ENCODE measurements around the gene LECT2. TPM values are rescaled to one million over a fixed set of nuclear protein-coding genes. Genes with fewer than 3 reads are reported as not detected.

Gene LECT2
- total RNA-seq, 1 experiment from 2014 or later: not detected

- H3K27me3 ChIP-seq (ENCODE audit: control insufficient read depth, insufficient read depth, low read length): no peaks in the 10 kb centered on the region
- no peak overlapping the region for H3K4me3 ChIP-seq (ENCODE audit: low read depth in 2 of 2, low read length in 2 of 2)
- CTCF ChIA-PET: interaction anchor here (0.5 kb wide), 1 partner anchor 147 kb away, joined by 3 read pairs; no protein-coding TSS in a partner anchor
- intact Hi-C loops (cut with micrococcal nuclease; ENCODE audit: unreplicated experiment) (no loop called here), in situ Hi-C loops (cut with HindIII; ENCODE audit: low pct_unique_long_range_greater_than_20kb, low sequenced_read_pairs) (no loop called here)
- ATAC-seq (no peak), DNase-seq (ENCODE audit: low read depth, low spot score) (no peak)
- BruUV-seq (replicated peaks): no TSS peak
- no peak for TF ChIP-seq REST (IDR thresholded peaks at IDR 0.05; ENCODE audit: insufficient read depth in 1 of 2, low read depth in 2 of 2, low read length in 1 of 2)
- TF ChIP-seq SIN3A (IDR thresholded peaks at IDR 0.05; ENCODE audit: borderline replicate concordance, insufficient read depth, low read depth, low read length): no peak
- H3K9me3 ChIP-seq (ENCODE audit: control insufficient read depth, insufficient read depth, low read depth, low read length): no peaks in the 10 kb centered on the region
- POLR2A ChIA-PET: interaction anchor here (0.5 kb wide), 1 partner anchor 1003 kb away, joined by 3 read pairs; no protein-coding TSS in a partner anchor
- no peaks in the 10 kb centered on the region for H3K36me3 ChIP-seq (ENCODE audit: control insufficient read depth, insufficient read depth, low read length)
- H3K27ac ChIP-seq (ENCODE audit: low read length): no peak overlapping the region
- no peaks in the 10 kb centered on the region for H3K4me1 ChIP-seq (ENCODE audit: control insufficient read depth, insufficient read depth, low read length)
These were observed 3.5 kb downstream of the LECT2 start for GRCh38 chr5:135951257-135951656.

- H3K9me3 ChIP-seq (ENCODE audit: control insufficient read depth, insufficient read depth, low read depth, low read length): no peaks in the 10 kb centered on the region
- ChIA-PET CTCF (no interaction called here), POLR2A (no interaction called here)
- no TSS peak for BruUV-seq (replicated peaks)
- TF ChIP-seq POLR2AphosphoS5 (IDR thresholded peaks at IDR 0.05; ENCODE audit: low read depth, low read length) (no peak), TCF7L2 (IDR thresholded peaks at IDR 0.05; ENCODE audit: low read depth, low read length) (no peak), CTCF (IDR thresholded peaks at IDR 0.05) (no peak), SIN3A (IDR thresholded peaks at IDR 0.05; ENCODE audit: borderline replicate concordance, insufficient read depth, low read depth, low read length) (no peak), REST (IDR thresholded peaks at IDR 0.05; ENCODE audit: insufficient read depth in 1 of 2, low read depth in 2 of 2, low read length in 1 of 2) (no peak)
- no peaks in the 10 kb centered on the region for H3K36me3 ChIP-seq (ENCODE audit: control insufficient read depth, insufficient read depth, low read length)
- no peak overlapping the region for H3K4me3 ChIP-seq (ENCODE audit: low read depth in 2 of 2, low read length in 2 of 2)
- H3K27me3 ChIP-seq (ENCODE audit: control insufficient read depth, insufficient read depth, low read length): no peaks in the 10 kb centered on the region
- H3K4me1 ChIP-seq (ENCODE audit: control insufficient read depth, insufficient read depth, low read length): no peaks in the 10 kb centered on the region
- intact Hi-C loops (cut with micrococcal nuclease; ENCODE audit: unreplicated experiment) (no loop called here), in situ Hi-C loops (cut with HindIII; ENCODE audit: low pct_unique_long_range_greater_than_20kb, low sequenced_read_pairs) (no loop called here)
- H3K27ac ChIP-seq (ENCODE audit: low read length): no peak overlapping the region
- DNase-seq (ENCODE audit: low read depth, low spot score) (no peak), ATAC-seq (no peak)
These were observed 4.2 kb downstream of the LECT2 start for GRCh38 chr5:135950611-135951010.
